Hepatocyte (in vitro differentiated cells): Measurements from ENCODE around the gene SPECC1L. TPM values are rescaled to one million over a fixed set of nuclear protein-coding genes. Genes with fewer than 3 reads are reported as not detected.
"Not testable (repeated sequence)": the region's sequence is repeated elsewhere in the genome, so short reads cannot be mapped to it uniquely, and the experiment has no call there.

Experiments
- DNase-seq: peaks from one replicate; pipeline ENCODE4 v3.0.0-alpha.2; 2016; ENCODE audit warnings: low spot score
- H2AFZ ChIP-seq: fragments of 200-600 bp; sonication (generic); 2 replicates; pipeline ENCODE4 v1.6.0; 2016; ENCODE audit warnings: antibody characterized with exemption, mild to moderate bottlenecking
- H3K27ac ChIP-seq: fragments of 200-600 bp; sonication (generic); 2 replicates; pipeline ENCODE4 v1.5.1; 2016; ENCODE audit warnings: mild to moderate bottlenecking
- H3K27me3 ChIP-seq: fragments of 200-600 bp; sonication (generic); 2 replicates; pipeline ENCODE4 v1.6.1; 2016
- H3K36me3 ChIP-seq: fragments of 200-600 bp; sonication (generic); replicated peaks from 2 replicates; pipeline ENCODE4 v1.5.1; 2016; ENCODE audit warnings: low read depth; ENCODE audit not compliant: insufficient read depth
- H3K4me1 ChIP-seq: fragments of 200-600 bp; sonication (generic); 2 replicates; pipeline ENCODE4 v1.5.1; 2016; ENCODE audit warnings: mild to moderate bottlenecking, moderate library complexity; ENCODE audit not compliant: insufficient read depth
- H3K4me2 ChIP-seq: fragments of 200-600 bp; sonication (generic); 2 replicates; pipeline ENCODE4 v1.6.0; 2016
- H3K4me3 ChIP-seq: fragments of 200-600 bp; sonication (generic); 2 replicates; pipeline ENCODE4 v1.5.1; 2016; ENCODE audit warnings: mild to moderate bottlenecking
- H3K79me2 ChIP-seq: fragments of 200-600 bp; sonication (generic); 2 replicates; pipeline ENCODE4 v1.6.0; 2017; ENCODE audit warnings: mild to moderate bottlenecking
- H3K9me2 ChIP-seq: fragments of 200-600 bp; sonication (generic); replicated peaks from 2 replicates; pipeline ENCODE4 v1.6.0; 2017; ENCODE audit warnings: mild to moderate bottlenecking; ENCODE audit not compliant: insufficient read depth
- H3K9me3 ChIP-seq: fragments of 200-600 bp; sonication (generic); 2 replicates; pipeline ENCODE4 v1.5.1; 2016; ENCODE audit warnings: low read depth, mild to moderate bottlenecking
- H4K20me1 ChIP-seq: fragments of 200-600 bp; sonication (generic); 2 replicates; pipeline ENCODE4 v1.6.0; 2016; ENCODE audit warnings: mild to moderate bottlenecking; ENCODE audit not compliant: insufficient read depth, poor library complexity, severe bottlenecking
- CTCF ChIP-seq: fragments of 200-600 bp; sonication (generic); IDR thresholded peaks from 2 replicates; pipeline ENCODE4 v1.5.1; 2016; ENCODE audit warnings: antibody characterized with exemption, mild to moderate bottlenecking; ENCODE audit not compliant: poor library complexity
- EZH2 ChIP-seq: fragments of 200-600 bp; sonication (generic); IDR thresholded peaks from 2 replicates; pipeline ENCODE4 v1.6.1; 2016; ENCODE audit warnings: antibody characterized with exemption, mild to moderate bottlenecking, borderline replicate concordance
- EZH2phosphoT487 ChIP-seq: fragments of 200-600 bp; sonication (generic); IDR thresholded peaks from one replicate; pipeline ENCODE4 v1.6.1; 2018; ENCODE audit warnings: antibody characterized with exemption, mild to moderate bottlenecking, low read depth, moderate library complexity; ENCODE audit not compliant: unreplicated experiment, severe bottlenecking
- WGBS: methylation state at CpG from one replicate; pipeline ENCODE4 v1.1.6; 2016; ENCODE audit warnings: low lambda C conversion rate; ENCODE audit errors: missing lambda C conversion rate; 5-methylcytosine and 5-hydroxymethylcytosine counted together
- polyA plus RNA-seq: library from polyadenylated mRNA; unstranded; fragments of >200 nt; fragmentation: Nextera tagmentation; extraction: Ambion mirVana; gene quantifications from 2 replicates; pipeline ENCODE4 v1.2.1, GENCODE V29; 2016
- total RNA-seq: library from RNA; depleted of rRNA; stranded (reverse); fragments of >200 nt; gene quantifications from 2 replicates; pipeline ENCODE4 v1.2.3, GENCODE V29; 2014

SPECC1L gene
- total and polyA plus RNA-seq, 2 experiments from 2014 or later = 13.0 to 28.3 TPM

GRCh38 chr22:24244144-24244787 is 26.4 kb upstream of the SPECC1L start:
- Histone ChIP-seq H3K79me2 (no peaks in the 10 kb centered on the region), H2AFZ (no peak overlapping the region), H3K36me3 (no peaks in the 10 kb centered on the region), H4K20me1 (no peaks in the 10 kb centered on the region), H3K4me1 (peaks cover 42% of the 10 kb centered on the region), H3K27ac (peak overlapping the region; percentile 66), H3K4me3 (no peak overlapping the region), H3K9me2 (no peaks in the 10 kb centered on the region), H3K9me3 (no peaks in the 10 kb centered on the region), H3K27me3 (no peaks in the 10 kb centered on the region), H3K4me2 (peak overlapping the region; percentile 62)
- WGBS = 72% methylated on average over 19 of the region's 19 CpGs
- DNase-seq = no peak
- TF ChIP-seq CTCF (no peak), EZH2 (no peak)

- 48% methylated on average over 12 of the region's 12 CpGs for WGBS
- not testable (repeated sequence) for H3K9me3 ChIP-seq, H3K36me3 ChIP-seq, H3K27me3 ChIP-seq, H3K4me3 ChIP-seq, DNase-seq, H3K9me2 ChIP-seq, H2AFZ ChIP-seq, H3K79me2 ChIP-seq, H4K20me1 ChIP-seq
- peak within 1 kb of the TSS; percentile 66 for H3K27ac ChIP-seq
- peaks cover 42% of the 10 kb centered on the region for H3K4me1 ChIP-seq
- peak within 1 kb of the TSS; percentile 63 for H3K4me2 ChIP-seq
Measured at GRCh38 chr22:24245030-24245431, 25.6 kb upstream of the SPECC1L start, which contains the start of gene GGT5. Gene GGT5, minus strand, starts transcription at chr22:24245082. Its CDS starts 357 bp downstream, at chr22:24244725.

GRCh38 chr22:24245584-24246561 is 24.8 kb upstream of the SPECC1L start:
- not testable (repeated sequence) for H3K9me3 ChIP-seq, H3K27me3 ChIP-seq, H3K4me3 ChIP-seq, H3K9me2 ChIP-seq, H3K36me3 ChIP-seq, H3K79me2 ChIP-seq, H2AFZ ChIP-seq, H4K20me1 ChIP-seq
- peak overlapping the region; percentile 85 for H3K27ac ChIP-seq
- WGBS = 63% methylated on average over 18 of the region's 18 CpGs
- peak; percentile 49 for DNase-seq
- H3K4me2 ChIP-seq = peak overlapping the region; percentile 63
- H3K4me1 ChIP-seq = peaks cover 42% of the 10 kb centered on the region

GRCh38 chr22:24247011-24247507 is 23.6 kb upstream of the SPECC1L start:
- DNase-seq = no peak
- no peaks in the 10 kb centered on the region for H3K9me2 ChIP-seq
- no peaks in the 10 kb centered on the region for H3K27me3 ChIP-seq
- no peak overlapping the region for H3K4me3 ChIP-seq
- H3K4me1 ChIP-seq = peaks cover 42% of the 10 kb centered on the region
- TF ChIP-seq CTCF (no peak), EZH2phosphoT487 (no peak), EZH2 (no peak)
- H3K27ac ChIP-seq = peak overlapping the region; percentile 85
- H3K4me2 ChIP-seq = peak overlapping the region; percentile 63
- no peak overlapping the region for H2AFZ ChIP-seq
- 71% methylated on average over 6 of the region's 6 CpGs for WGBS
- no peaks in the 10 kb centered on the region for H3K36me3 ChIP-seq
- H3K9me3 ChIP-seq = no peaks in the 10 kb centered on the region
- H4K20me1 ChIP-seq = no peaks in the 10 kb centered on the region
- no peaks in the 10 kb centered on the region for H3K79me2 ChIP-seq
